HCT116 (cell line): ENCODE measurements around the gene ARMH1. TPM values are rescaled to one million over a fixed set of nuclear protein-coding genes. Genes with fewer than 3 reads are reported as not detected.

ENCODE experiments used
- CBX3 ChIP-seq: IDR thresholded peaks from 2 replicates; pipeline ENCODE4 v1.6.1; 2012; ENCODE audit warnings: low read depth
- EGR1 ChIP-seq: IDR thresholded peaks from 2 replicates; pipeline ENCODE4 v1.6.1; 2012; ENCODE audit warnings: low read depth
- ELF1 ChIP-seq: IDR thresholded peaks from 2 replicates; pipeline ENCODE4 v1.6.1; 2012; ENCODE audit warnings: low read depth, borderline replicate concordance
- EZH2 ChIP-seq: fragments of 200-600 bp; sonication (generic); IDR thresholded peaks from 2 replicates; pipeline ENCODE4 v1.6.1; 2017; ENCODE audit warnings: antibody characterized with exemption, mixed run types
- JUND ChIP-seq: IDR thresholded peaks from 2 replicates; pipeline ENCODE4 v1.6.1; 2012
- SIN3A ChIP-seq: IDR thresholded peaks from 2 replicates; pipeline ENCODE4 v1.6.1; 2012; ENCODE audit warnings: low read depth
- TCF7L2 ChIP-seq: IDR thresholded peaks from 2 replicates; pipeline ENCODE4 v1.7.0; 2011; ENCODE audit warnings: borderline replicate concordance, inconsistent platforms; ENCODE audit not compliant: insufficient read depth, insufficient read length; ENCODE audit errors: extremely low read depth
- total RNA-seq: library from RNA; stranded (reverse); gene quantifications from one replicate; pipeline ENCODE4 v1.2.1, GENCODE V29; 2021; ENCODE audit not compliant: unreplicated experiment
- TF ChIP-seq, protein P1 (sequence below): IDR thresholded peaks from 2 replicates; pipeline ENCODE4 v1.6.1; 2012; ENCODE audit warnings: low read depth
- TF ChIP-seq, protein P2 (sequence below): IDR thresholded peaks from 2 replicates; pipeline ENCODE4 v1.6.1; 2011; ENCODE audit warnings: mild to moderate bottlenecking, low read length, moderate library complexity; ENCODE audit not compliant: insufficient replicate concordance; ENCODE audit errors: extremely low read depth

Gene ARMH1
- total RNA-seq, 1 experiment from 2014 or later: 3.2 TPM

DNA sequence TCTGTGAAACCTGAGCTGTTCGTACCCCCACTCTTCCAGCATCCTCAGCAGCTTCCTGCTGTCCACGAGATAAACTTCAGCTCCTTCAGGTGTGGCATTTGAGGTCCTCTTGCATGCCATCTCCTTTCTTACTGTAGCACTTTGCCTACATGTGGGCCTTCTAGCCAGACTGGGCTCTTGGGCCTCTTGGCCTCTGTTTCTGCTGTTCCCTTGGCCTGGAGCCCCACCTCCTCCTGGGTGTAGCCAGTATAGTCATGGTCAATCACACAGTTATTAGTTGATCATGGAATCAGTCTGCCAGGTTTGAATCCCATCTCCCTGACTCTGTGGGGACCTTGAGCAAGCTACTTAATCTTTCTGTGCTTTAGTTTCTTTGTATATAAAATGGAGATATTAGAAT is 26.6 kb upstream of the ARMH1 start (continued):
- TF ChIP-seq, protein P1, sequence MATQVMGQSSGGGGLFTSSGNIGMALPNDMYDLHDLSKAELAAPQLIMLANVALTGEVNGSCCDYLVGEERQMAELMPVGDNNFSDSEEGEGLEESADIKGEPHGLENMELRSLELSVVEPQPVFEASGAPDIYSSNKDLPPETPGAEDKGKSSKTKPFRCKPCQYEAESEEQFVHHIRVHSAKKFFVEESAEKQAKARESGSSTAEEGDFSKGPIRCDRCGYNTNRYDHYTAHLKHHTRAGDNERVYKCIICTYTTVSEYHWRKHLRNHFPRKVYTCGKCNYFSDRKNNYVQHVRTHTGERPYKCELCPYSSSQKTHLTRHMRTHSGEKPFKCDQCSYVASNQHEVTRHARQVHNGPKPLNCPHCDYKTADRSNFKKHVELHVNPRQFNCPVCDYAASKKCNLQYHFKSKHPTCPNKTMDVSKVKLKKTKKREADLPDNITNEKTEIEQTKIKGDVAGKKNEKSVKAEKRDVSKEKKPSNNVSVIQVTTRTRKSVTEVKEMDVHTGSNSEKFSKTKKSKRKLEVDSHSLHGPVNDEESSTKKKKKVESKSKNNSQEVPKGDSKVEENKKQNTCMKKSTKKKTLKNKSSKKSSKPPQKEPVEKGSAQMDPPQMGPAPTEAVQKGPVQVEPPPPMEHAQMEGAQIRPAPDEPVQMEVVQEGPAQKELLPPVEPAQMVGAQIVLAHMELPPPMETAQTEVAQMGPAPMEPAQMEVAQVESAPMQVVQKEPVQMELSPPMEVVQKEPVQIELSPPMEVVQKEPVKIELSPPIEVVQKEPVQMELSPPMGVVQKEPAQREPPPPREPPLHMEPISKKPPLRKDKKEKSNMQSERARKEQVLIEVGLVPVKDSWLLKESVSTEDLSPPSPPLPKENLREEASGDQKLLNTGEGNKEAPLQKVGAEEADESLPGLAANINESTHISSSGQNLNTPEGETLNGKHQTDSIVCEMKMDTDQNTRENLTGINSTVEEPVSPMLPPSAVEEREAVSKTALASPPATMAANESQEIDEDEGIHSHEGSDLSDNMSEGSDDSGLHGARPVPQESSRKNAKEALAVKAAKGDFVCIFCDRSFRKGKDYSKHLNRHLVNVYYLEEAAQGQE: no peak
- TF ChIP-seq ELF1 (no peak), JUND (no peak), EGR1 (no peak), CBX3 (no peak), TCF7L2 (no peak), SIN3A (no peak), EZH2 (no peak)
- TF ChIP-seq, protein P2, sequence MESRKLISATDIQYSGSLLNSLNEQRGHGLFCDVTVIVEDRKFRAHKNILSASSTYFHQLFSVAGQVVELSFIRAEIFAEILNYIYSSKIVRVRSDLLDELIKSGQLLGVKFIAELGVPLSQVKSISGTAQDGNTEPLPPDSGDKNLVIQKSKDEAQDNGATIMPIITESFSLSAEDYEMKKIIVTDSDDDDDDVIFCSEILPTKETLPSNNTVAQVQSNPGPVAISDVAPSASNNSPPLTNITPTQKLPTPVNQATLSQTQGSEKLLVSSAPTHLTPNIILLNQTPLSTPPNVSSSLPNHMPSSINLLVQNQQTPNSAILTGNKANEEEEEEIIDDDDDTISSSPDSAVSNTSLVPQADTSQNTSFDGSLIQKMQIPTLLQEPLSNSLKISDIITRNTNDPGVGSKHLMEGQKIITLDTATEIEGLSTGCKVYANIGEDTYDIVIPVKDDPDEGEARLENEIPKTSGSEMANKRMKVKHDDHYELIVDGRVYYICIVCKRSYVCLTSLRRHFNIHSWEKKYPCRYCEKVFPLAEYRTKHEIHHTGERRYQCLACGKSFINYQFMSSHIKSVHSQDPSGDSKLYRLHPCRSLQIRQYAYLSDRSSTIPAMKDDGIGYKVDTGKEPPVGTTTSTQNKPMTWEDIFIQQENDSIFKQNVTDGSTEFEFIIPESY: no peak
- TF ChIP-seq, all 23 proteins: peak for 0
